Dermis microvascular lymphatic vessel endothelial cell (primary cell): ENCODE results near the gene TASP1. TPM values are rescaled to one million over a fixed set of nuclear protein-coding genes. Genes with fewer than 3 reads are reported as not detected.
"Not testable (repeated sequence)": the region's sequence is repeated elsewhere in the genome, so short reads cannot be mapped to it uniquely, and the experiment has no call there.

Experiments used
- DNase-seq, 2 donors: peaks; one replicate each; pipeline versions ENCODE4 v3.0.0 to v3.0.0-alpha.2; 2010; ENCODE audit warnings: low read depth in 2 of 2
- total RNA-seq: library from RNA; depleted of rRNA; stranded (reverse); fragments of >200 nt; gene quantifications from 2 replicates; pipeline ENCODE4 v1.2.1, GENCODE V29; 2014

Gene TASP1, protein sequence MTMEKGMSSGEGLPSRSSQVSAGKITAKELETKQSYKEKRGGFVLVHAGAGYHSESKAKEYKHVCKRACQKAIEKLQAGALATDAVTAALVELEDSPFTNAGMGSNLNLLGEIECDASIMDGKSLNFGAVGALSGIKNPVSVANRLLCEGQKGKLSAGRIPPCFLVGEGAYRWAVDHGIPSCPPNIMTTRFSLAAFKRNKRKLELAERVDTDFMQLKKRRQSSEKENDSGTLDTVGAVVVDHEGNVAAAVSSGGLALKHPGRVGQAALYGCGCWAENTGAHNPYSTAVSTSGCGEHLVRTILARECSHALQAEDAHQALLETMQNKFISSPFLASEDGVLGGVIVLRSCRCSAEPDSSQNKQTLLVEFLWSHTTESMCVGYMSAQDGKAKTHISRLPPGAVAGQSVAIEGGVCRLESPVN
- 6.1 and 6.3 TPM in 2 replicates for total RNA-seq

DNA sequence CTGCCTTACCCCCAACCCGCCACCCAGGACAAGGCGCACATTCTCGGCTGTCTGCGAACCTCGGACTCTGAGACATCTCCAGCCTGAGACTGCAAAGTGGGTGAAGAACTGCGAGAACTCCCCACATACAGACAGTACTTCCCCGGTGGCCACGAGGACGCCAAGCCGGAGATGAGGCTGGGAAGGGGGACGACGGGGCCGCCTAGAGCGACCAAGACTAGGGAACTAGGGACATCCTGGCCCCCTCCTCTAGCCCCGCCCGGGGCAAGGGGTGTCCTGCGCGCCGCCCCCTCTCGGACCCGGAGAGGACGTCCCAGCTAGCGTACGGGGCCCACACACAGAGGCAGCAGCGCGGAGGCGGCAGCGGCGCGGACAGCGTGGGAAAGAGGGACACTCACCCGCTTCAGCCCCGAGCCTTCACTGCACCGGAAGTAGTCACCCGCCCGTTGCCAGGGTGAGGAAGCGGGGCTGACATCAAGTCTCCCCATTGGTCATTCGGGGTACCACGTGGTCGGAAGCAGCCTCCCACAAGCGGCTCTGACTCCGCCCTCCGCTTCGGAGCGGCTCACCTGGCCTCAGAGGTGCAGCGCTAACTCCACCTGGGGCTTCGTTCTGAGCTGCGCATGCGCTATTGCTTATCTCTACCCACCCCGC, at the start of gene TASP1:
Gene TASP1, minus strand, starts transcription at position 437 of the 654 bp plus-strand sequence. CDS start 8,854 bp downstream, outside the sequence.
- DNase-seq, result peak; percentile 91 to 94

DNA sequence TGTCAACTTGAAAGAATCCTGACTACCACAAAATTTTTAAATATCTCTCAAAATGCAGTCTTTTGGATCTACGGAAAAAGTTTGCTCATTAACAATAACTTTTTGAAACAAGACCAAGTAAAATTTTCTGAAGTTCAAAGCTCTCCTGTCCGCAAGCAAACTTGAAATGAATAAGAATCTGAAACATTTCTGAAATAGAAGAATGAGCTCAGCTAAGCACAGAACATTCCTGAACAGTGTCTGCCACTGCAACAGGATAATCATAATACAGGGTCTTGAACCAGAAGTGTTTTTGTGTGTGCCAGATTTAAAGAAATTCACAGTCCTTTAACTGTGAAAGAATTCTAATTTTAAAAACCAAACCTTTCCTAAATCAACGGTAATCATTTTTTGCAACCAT, 49.1 kb upstream of the TASP1 start:
- no peak for DNase-seq

DNA sequence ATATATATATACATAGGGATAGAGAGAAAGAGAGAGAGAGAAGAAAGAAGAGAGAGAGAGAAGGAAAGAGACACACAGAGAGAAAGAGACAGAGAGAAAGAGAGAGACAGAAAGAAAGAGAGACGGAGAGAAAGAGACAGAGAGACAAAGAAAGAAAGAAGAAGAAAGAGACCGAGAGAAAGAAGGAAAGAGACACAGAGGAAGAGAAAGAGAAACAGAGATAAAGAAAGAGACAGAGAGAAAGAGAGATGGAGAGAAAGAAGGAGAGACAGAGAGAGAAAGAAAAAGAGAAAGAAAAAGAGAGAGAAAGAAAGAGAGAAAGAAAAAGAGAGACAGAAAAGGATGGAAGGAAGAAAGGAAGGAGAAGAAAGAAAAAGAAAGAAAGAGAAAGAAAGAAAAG, 46.9 kb upstream of the TASP1 start:
- DNase-seq, result no peak

DNA sequence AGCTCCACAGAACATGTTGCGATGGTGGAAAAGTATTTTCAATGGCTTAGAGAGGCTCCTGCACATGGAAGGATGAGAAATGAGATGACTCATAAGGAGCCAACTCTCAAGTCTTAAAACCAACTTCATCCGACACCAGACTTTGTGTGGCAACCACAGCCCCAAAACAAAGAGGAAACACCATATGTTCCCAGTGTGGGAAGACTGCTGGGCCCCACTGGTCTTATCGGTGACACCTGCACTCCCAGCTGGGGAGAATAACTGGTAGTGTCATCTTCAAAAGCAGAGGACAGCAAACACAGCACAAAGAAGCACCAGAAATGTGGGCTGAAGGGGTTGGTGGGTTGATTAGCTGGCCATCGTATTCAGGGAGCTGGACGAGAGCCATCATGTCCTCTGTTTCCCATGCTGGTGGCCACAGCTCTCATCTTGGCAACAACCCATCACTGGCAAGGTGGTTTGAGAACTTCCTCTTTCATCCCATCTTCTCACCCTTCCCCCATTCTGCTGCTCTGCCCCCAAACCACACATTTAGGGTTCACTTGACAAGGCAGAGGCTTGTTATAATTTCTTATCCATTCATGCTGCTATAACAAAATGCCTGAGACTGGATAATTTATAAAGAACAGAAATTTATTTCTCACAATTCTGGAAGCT, 46.0 kb upstream of the TASP1 start:
- no peak for DNase-seq

DNA sequence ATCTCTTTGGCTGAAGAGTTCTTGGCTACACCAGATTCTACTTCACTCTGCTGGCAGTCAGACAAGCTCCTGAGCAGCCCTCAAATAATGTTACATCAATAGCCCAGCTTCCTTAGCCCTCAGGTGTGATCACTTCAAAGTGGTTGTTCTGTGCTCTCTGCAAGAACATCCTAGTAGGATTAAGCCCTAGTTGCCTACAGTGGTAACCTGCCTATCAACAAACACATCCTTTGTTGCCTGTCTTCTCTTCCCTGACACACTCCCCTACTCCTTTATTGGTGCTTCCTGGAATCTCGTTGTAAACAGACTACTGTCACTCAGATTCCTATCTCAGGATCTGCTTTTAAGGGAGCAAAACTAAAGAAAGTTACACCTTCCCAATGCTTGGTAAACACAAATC, 45.1 kb upstream of the TASP1 start:
- no peak for DNase-seq

DNA sequence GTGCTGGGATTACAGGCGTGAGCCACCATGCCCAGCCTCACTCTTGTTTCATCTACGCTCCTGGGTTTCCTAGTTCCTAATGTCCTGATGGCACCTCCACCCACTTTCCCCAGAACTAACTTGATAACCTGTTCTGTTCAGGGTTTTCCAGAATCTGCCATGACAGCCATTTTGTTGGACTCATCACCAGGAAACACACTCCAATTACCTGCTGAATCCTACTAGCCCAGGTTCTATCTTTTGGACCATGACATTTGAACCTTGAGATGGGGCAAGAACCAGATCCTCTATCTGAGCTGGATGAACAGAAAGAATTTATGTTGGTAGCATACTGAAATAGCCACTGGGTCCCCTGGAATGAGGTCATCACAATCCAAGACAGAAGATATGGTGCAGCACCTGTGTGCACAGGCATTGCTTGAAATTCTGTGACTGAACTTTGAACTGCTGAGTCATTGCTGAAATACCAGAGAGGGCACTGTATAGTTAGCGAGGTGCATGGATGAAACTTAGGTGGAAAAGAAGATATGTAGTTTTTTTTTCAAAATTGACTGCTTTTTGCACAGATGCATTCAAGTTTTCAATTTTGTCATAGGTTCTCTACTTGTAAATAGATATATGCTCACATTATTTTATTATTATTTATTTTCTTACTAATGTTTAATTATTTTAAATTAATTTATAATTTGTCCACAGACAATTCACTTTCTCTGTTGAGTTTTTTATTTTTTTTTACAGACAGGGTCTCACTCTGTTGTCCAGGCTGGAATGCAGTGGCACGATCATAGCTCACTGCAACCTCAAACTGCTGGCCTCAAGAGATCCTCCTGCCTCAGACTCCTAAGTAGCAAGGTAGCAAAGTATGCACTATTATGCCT, 42.8 kb upstream of the TASP1 start:
- no peak for DNase-seq

DNA sequence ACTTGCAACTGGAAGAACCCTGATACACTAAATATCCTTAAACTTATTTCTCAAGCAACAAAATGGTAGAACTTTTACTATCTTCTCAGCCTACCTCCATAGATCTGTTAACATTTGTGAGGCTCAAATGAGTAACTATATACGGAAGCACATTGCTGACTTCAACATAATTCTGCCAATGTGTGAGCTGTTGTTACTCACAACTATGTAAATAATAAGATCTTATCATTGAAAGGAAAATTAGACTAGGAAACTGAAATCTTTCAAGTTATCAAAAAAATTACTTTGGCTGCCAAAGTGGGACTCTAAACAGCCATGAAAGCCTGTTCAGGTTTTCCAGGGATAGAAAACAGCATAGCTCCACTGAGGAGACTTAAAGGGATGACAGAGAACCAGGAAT, 40.2 kb upstream of the TASP1 start:
- no peak for DNase-seq

DNA sequence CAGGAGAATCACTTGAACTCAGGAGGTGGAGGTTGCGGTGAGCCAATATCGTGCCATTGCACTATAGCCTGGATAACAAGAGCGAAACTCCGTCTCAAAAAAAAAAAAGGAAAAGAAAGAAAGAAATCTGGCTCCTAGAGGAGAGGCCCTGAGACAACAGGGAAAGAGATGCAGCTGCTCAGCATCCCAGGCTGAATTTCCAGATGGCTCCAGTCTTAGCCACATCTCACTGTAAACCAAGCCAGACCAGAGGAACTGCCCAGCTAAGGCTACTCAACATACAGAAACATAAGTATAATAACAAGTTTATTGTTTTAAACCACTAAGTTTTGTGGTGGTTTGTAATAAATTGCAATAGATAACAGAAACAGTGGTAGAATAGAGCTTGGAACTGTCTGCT, 38.5 kb upstream of the TASP1 start:
- DNase-seq, result no peak

DNA sequence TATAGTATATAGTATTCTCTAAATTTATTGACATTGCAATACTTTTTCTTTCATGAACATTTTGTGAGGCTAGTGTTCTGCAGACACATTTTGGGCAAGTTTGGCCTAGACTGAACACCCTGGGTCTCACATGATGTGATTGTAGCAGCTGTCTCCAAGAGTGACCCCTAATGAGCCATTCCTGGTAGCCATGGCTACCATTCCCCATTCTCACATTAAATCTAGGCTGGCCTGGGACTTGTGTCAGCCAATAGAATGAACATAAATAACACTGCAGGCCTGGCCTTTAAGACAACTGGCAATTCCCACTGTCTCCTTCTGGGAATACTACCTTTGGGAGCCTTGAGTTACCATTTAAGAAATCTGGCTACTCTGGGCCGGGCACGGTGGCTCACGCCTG, 38.0 kb upstream of the TASP1 start:
- DNase-seq, result no peak

DNA sequence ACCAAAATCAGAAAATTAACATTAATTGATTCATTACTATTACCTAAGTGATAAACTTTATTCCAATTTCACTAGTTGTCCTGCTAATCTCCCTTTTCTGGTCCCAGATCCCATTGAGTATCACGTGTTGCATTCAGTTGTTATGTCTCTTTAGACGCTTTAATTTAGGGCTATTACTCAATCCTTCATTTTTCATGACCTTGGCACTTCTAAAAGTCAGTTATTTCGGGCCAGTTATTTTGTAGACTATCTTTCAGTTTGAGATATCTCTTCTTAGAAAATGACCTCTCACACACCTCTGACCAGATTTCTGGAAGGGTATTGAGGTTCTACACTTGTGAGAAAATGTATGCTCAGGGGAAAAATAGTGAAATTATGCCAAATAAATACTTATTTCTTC, 34.0 kb upstream of the TASP1 start:
- DNase-seq, result no peak

DNA sequence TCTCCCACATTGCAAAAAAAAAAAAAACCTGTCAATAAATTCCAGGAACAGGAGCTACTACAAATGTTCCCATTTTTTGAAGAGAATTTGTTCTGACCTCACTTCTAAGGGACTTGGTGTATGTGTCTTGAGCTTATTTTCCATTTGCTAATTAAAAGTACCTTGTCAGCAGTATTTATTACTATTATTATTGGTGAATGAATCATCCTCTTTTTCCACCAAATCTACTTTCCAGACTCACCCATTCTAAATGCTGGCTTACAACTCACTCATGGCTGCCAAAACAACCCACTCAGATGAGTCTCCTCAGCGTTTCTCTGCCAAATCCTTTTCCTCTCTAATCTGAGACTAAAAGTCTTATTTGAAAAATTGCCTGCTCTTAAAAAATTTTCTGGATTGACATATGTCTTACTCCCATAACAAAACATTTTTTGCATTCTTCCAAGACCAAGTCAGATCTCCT, 33.2 kb upstream of the TASP1 start:
- DNase-seq, result no peak

DNA sequence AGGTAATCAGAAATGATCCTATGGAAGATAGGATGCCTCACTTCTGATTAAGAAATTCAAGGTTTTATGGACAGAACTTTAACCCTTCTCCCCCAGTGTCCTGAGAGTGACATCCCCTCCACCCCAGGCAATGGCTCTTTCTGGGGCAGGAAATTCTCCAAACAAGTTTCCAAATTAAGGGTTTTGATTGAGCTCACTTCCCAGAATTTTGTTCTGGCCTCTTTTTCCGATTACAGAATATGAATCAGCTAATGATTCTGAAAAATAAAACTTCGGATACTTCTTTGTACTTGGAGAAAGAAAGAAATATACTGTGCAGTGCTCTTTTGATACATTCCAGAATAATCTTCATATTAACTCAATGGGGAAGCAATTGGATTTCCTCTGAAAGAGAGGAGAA, 32.8 kb upstream of the TASP1 start:
- no peak for DNase-seq

DNA sequence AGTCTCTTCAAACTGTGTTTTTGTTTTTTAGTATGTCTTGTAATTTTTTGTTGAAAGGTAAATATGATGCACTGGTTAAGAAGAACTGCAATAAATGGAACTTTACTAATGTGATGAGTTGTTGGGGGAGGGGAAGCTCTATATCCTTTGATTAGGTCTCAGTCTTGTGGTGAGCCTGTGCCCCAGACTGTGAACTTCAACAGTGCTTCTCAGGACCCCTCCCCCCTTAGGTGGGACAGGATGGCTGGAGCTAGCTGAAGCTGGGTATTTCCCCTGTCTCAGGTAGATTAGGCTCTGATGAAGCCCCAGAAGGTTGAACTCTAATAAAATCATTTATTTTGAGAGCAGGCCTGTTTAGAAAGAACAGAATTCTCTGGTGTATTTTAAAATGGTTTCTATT, 31.4 kb upstream of the TASP1 start:
- no peak for DNase-seq

DNA sequence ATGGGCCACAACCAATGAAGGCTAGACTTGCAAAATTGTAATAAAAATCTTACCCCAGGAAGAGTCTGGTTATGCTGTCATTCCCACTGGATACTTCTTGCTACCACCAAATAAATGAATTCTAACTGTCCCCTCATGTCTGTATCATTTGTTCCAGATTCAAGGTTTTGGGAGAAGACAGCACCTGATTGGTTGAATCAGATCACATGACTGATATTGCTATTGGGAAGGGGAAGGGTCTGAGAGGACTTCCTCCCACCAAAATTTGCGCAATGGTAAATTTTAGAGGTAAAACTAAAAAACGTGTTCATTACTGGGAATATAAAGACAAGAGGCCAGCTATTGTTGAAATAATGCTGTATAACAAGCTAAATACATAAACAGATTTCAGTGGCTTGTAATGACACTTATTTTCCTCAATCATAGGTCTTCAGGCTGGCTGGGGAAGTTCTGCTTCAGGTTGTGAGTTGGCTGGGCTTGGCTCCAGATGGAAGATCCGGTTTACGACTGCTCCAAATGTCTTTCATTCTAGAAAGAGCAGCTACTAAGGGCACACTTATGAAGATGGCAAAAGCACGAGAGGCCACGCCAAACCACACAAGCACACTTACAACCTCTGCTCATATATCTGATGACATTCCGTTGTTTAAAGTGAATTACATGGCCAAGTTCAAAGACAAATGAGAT, 27.1 kb upstream of the TASP1 start:
- no peak for DNase-seq

DNA sequence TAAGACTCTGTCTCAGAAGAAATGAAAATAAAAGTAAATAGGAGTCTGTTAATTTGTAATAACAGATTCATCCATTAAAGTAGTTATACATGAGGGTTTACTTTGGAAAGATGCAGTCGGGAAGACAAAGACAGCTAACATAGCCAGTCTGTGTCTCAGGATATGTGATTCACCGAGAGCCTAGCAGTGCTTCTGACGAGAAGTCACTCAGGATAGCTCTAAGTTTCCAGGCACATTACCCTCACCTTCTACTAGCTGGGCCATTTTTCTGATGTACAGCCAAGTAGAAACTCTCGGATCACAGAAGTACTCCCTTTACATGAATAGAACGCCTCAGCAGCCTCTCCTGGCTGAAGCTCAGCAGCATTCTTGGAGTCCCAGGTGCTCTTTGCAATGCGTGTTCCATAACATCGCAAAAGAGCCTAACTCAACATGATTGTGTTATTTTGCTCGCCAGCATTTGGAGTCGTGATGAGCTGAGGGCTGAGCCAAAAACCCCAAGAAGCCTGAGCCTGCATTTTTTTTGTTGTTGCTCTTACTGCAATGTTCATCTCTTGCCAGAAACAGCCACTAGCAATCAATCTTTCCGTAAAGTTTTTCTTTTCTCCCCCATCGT, 22.4 kb upstream of the TASP1 start:
- no peak for DNase-seq

DNA sequence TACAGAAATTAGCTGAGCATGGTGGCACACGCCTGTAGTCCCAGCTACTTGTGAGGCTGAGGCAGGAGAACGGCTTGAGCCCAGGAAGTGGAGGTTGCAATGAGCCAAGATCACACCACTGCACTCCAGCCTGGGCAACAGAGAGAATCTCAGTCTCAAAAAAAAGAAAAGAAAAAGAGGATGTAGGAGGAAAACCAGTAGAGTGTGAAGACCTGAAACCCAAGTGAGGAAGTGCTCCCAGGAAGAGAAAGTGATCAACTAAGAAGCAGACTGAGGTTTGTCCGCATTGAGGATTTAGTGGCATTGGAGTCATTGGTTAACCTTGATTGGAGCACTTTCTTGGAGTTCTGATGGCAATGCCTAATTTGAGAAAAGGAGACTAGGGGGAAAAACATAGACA, 20.6 kb upstream of the TASP1 start:
- DNase-seq, result no peak

DNA sequence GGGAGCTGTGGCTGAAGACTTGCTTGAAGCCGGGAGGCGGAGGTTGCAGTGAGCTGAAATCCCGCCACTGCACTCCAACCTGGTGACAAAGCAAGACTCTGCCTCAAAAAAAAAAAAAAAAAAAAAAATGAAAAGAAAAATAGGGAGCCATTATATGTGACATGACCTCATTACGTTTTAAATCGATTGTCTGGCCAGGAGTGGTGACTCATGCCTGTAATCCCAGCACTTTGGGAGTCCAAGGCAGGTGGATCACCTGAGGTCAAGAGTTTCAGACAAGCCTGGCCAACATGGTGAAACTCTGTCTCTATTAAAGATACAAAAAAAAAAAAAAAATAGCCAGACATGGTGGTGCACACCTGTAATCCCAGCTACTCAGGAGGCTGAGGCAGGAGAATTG, 19.3 kb upstream of the TASP1 start:
- DNase-seq, result not testable (repeated sequence)

DNA sequence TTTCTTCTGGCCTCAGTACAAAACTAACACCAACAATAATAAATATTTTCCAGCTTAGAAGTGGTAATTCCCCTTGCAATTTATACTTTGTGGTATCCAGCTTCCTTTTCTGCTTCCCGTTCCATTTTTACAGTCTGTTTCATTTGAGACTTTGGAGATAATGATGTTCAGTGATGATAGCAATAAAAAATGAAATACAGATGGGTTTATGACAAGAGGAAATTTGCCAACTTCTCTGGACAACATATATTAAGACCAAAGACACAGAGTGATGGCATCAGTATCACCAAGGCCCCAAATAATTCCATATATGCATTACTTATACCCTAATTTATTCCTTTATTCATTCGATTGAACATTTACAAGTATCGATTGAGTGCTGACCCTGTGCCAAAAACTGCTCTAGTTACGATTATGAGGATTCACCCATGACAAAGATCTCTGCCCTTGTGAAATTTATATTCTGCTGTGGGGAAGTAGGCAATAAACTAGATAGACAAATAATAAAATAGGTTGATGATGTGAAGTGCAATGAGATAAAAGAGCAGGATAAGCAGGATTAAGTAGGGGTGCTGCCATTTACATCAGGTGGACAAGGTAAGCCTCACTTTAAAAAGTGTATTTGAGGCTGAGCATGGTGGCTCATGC, 18.1 kb upstream of the TASP1 start:
- no peak for DNase-seq

DNA sequence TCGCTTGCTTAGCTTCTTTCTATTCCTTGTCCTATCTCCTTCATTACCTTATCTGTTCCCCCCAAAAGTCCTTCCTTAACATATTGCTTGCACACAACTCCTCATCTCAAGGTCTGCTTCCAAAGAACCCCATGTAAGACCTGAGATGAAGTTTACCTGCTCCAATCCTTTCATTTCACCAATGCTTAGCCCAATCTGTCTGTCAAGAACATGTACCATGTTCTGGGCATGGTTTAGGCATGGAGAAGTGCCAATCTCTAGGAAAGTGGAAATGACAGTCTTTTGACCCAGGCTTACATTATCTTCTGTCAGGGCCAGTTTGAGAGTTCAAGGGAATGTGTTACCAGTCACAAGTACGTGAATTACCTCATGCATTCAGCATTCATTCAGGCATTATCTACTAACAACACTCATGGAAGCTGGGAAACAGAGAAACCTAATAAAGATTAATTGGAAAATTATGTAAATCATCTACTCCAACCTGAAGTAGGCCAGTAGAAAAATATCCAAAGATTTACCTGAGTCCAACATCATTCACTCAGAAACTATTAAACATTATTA, 15.8 kb upstream of the TASP1 start:
- no peak for DNase-seq

DNA sequence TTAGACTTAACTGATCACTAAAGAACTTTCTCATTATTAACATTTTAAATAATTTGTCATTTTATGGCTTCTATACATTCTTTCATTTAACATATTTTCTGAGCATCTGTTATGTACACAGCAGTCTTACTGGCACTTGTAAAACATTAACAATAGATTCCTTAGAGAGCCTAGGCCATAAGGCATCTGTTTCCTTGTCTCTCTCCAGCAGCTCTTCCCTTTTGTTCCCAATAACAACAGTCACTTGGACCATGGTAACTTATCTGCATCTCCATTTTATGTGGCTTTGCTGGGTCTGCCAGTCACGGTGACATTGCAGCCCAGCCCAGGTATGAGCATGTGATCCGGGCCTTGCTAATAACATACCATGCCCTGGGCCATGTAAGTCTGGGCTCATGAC, 11.7 kb upstream of the TASP1 start:
- DNase-seq, result no peak
